Fibroblast of skin of right quadriceps (primary cell): ENCODE data around the gene HEPACAM.

Experiments used
- DNase-seq: peaks from one replicate; pipeline ENCODE4 v3.0.0-alpha.2; 2013

HEPACAM gene

DNA sequence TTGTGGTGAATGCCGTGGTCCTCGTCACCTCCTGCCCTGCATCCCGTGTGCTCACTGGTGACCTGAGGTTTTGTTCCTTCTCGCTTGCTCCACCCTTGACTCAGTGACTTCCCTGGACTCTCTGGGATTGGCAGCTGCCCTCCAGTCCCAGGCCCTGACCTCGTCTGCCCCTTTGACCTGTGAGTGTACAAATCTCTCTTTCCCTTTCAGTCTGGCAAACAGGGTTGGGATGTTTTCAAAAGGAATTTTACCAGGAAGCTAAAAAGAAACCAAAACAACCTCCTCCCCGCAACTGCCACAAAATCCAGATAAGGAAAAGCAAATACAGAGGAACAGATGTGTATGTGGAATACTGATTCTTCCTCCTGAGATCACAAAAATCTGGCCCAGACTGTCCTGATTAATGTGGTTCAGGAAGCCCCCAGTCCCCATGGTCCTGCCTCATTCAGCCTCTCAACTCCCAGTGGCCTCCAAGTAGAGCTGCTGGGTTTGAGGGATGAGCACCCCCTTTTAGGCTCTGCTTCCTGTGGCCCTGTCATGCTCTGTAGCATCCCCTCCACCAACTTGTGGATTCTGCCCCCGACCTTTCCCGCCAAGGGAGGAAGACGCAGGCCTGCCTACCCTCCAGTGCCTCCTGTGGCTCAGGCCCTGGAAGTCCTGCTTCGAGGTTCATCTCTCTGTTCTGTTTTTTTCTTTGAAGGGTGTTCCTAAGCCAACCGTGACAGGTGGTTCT is 53.3 kb downstream of the HEPACAM start:
- DNase-seq, result no peak

DNA sequence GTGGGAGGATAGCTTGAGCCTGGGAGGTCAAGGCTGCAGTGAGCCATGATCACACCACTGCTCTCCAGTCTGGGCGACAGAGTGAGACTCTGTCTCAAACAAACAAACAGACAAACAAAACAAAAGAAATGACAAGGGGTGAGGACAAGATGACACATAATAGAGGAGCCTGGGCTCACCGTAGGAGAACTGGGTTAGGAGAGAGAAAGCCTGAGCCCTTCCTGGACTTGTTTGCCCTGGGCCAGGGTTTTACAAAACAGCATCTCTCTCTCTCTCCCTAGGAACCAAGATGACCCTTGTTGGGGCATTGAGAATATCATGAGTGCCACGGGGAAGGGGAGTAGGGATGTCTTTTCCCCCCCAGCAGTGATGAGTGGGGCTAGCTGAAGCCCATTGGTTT is 54.9 kb downstream of the HEPACAM start:
- DNase-seq, result no peak

DNA sequence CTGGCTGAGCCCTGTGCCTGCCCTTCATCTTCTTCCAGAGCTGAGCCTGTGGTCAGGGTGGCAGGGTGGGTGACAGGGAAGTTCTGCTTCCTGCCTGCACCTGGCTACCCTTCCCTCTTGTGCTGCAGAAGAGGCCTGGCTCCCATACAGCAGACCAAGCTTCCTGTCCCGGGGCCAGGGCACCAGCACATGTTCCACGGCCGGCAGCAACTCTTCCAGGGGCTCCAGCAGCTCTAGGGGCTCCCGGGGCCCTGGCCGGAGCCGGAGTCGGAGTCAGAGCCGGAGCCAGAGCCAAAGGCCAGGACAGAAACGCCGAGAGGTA is 55.6 kb downstream of the HEPACAM start:
- no peak for DNase-seq

DNA sequence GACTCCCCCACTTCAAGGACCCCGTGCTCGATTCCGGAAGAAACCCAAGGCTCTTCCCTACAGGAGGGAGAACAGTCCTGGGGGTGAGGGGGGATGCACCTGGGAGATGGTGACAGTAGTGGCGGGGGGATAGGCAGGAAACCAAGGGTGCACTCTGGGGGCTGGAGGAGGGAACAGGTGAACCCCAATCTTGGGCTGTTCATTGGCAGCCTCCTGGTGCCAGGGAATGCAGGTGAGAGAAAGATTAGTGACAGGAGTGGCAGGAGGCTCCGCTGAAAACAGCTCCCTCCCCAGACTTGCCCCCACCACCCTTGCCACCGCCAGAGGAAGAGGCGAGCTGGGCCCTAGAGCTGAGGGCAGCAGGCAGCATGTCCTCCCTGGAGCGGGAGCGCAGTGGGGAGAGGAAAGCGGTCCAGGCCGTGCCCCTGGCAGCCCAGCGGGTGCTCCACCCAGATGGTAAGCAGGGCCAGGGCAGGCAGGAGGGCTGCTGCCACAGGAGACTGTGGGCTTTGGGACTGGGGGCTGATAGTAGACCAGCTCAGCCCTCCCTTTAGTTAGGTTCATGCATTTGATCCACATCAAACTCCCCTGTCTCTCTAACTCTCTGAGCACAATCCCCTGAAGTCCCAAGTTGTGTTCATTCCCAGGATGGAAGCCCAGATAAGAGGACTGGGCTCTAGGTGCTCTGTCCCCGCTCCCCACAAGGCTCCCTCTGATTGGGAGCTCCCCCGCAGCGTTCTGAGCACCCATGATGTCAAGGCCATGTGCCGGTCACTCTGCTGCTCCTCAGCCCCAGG is 56.2 kb downstream of the HEPACAM start:
- DNase-seq, result no peak

DNA sequence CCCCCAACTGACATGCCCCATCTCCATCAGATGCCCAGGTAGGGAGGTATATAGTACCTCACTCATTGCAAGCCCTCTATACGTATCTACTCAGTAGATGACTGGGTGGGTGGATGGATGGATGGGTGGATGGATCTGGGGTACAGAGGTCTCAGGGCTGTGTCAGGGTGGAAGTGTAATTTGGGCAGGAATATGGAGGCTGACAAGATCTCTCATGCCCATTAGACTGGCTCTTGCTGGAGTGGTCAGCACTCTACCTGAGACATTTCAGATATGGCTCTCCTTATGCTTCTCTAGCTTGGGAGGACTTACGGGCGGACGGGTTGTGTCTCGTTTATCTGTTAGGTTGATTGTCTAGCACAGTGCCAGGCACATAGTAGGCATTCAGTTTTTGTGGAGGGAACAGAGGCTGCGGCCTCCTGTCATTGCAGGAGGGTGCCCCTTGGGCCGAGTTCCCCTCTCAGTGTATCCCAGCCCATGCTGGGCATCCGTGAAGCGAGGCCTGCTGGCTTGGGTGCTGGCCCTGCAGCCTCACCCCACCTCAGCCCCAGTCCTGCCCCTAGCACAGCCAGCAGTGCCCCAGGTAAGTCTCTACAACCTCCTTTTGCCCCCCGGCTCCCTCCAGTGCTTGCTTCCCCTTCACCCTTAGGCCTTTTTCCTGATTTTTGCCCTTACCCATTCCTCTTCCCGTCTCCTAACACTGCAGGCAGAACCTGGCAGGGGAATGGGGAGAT is 56.9 kb downstream of the HEPACAM start:
- no peak for DNase-seq

DNA sequence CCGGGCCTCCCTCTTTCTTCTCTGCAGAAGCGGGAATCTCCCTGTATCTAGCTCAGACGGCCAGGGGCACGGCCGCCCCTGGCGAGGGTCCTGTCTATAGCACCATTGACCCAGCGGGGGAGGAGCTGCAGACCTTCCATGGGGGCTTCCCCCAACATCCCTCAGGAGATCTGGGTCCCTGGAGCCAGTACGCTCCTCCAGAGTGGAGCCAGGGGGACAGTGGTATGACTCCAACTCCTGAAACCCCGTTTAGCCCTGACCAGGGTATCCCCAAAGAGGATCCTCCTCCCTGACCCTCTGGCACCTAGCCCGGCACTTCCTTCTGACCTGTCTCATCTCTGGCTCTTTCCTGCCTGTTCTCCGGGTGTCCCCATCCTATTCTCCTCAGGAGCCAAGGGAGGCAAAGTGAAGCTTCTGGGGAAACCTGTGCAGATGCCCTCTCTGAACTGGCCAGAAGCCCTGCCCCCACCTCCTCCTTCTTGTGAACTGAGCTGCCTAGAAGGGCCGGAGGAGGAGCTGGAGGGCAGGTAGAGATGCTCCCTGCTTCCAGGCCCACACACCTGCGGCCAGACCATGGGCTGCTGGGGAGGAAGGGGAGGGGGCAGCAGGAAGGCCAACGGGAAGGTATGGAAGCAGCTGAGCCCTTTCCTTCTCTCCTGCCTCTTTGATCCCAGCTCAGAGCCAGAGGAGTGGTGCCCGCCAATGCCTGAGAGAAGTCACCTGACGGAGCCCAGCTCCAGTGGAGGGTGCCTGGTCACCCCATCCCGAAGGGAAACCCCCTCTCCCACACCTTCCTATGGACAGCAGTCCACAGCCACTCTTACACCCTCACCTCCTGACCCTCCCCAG is 57.7 kb downstream of the HEPACAM start:
- DNase-seq, result no peak

DNA sequence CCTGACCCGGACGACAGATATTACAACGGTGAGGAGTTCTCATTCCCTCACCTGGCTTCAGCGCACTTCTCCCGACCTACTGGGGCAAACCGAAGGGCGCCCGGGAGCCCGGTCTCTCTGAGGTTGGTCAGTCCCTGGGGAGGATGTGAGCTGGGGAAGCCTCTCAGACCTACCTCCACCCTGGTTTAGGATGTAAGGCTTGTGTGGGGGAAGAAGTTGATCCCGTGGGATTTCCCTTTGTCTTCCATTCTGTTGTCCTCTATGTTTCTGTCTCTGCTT is 58.3 kb downstream of the HEPACAM start:
- DNase-seq, result no peak

DNA sequence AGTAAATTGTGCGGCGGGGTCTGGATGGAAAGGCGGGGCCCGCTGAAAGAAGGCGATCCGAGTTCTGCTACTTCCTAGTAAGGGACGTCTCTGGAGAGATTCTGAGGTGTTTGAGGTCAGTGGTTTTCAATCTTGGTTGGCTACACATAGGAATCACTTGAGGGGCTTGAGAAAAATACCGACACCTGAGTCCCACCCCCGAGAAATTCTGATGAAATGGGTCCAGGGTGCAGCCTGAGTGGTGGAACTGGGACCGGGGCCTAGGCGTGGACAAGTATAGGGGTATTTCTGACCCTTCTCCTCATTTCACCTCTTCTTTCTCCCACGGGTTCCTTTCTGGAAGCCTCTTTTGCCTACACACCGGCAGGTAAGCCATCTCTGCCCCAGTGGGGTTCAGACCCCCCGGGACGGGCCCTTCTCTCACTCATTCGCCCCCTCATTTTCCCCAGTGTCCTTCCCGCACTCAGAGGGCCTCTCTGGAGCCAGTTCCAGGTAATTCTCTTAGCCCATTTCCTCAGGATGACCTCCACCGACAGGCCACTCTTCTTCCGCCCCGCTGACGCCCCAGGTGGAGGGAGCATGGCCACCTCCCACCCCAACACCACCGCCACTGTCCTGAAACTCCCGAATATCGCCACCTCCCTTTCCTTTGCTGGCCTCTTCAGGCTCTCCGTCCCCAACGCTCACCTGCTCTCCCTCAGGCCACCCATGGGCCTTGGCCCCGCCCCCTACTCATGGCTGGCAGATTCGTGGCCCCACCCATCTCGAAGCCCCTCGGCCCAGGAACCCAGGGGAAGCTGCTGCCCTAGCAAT is 58.8 kb downstream of the HEPACAM start:
- no peak for DNase-seq

DNA sequence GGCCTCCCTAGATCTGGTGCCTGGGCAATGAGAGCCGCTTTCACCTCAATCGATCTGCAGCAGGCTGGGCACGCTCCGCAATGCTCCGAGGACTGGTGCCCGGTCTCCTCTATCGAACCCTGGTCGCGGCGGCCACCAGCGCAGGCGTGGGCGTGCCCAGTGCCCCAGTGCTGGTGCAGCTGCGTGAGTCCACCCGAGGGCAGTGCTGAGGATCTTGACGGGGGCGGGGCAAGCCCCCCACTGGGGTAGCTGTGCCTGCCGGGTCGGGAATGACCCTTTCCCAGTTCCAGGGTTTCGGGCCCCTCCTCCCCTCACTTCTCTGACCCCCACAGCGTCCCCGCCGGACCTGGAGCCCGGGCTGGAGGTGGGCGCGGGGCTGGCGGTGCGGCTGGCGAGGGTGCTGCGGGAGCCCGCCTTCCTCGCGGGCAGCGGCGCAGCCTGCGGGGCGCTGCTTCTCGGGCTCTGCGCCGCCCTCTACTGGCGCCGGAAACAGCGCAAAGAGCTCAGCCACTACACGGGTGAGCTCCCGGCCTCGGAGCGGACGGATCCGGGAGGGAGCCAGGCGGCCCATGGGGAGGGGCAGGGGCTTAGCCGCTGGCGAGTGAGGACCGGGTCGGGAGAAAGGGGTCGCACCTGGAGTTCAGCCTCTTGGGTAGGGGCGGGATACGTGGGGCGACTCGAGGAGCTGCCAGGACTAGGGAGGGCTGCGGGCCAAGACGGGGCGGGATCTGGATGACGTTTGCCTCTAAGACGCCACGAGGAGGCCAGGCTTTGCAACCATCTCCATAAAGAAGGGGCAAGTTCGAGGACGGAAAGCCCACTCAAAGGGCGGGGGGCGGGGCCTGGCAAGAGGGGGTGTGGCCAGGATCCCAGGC is 59.7 kb downstream of the HEPACAM start:
- peak; percentile 95 for DNase-seq

DNA sequence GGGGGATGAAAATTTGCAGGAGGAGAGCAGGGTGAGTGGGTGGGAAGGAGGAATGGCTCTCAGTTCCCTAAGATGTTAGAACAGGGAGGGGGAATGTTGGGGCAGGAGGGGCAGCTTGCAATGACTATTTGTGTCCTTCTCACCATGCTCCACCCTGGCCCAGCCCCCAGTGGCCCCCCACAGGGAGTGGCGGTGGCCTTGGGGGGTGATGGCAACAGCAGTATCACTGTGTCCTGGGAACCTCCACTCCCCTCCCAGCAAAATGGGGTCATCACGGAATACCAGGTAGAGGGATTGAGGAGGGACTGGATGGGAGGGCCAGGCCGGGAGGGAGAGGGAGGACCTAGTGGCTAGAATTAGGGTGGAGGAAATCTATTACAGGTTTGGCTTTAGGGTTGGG is 60.4 kb downstream of the HEPACAM start:
- no peak for DNase-seq

DNA sequence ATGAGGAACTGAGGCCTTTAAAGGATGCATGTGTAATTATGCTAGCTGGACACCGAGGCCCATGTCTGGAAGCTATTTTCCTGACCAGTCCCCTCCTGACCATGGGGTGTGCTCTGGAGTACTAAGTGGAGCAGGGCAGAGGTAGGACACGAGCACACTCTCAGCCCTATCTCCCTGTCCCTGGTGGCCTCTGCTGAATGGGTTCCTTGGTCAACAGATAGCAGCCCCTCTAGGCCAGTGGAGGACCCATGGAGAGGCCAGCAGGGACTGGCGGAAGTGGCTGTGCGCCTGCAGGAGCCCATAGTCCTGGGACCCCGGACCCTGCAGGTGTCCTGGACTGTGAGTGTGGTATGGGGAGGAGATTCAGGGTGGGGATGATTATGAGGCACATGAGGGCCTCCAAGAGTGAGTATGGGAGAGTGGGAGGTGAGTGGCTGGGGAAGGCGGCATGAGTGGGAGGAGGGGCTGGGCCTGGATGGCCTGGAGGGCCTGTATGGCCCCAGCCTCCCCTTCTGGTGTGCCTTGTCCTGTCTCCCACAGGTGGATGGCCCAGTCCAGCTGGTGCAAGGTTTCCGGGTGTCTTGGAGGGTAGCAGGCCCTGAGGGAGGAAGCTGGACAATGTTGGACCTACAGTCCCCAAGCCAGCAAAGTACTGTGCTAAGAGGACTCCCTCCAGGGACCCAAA is 61.1 kb downstream of the HEPACAM start:
- no peak for DNase-seq

DNA sequence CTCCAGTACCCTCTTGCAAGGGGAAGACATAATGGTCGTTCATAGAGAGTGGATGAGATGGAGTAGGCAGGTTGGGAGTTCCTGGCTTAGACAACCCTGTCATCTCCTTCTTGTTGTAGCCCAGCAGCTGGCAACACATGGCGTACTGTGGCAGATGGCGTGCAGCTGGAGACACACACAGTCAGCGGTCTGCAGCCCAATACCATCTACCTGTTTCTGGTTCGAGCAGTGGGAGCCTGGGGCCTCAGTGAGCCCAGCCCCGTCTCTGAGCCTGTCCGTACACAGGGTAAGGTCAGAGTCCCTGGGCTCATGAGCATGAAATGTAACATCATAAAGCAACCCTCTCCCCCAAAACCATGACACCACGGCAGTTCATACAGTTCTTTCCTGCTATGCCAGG is 61.9 kb downstream of the HEPACAM start:
- DNase-seq, result no peak

DNA sequence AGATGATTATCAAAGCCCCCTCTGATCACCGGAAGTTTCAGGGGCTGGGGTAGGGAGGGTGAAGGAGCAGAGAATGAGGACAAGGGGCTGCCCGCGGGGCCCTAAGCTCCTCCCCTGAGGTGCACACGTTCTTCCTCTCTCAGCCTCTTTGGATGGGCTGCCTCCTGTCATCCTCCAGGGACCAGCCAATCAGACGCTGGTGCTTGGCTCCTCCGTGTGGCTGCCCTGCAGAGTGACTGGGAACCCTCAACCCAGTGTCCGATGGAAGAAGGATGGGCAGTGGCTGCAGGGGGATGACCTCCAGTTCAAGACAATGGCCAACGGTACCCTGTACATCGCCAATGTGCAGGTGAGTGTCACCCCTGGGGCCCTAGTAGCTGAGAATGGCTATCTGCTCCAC is 63.1 kb downstream of the HEPACAM start:
- DNase-seq, result no peak

DNA sequence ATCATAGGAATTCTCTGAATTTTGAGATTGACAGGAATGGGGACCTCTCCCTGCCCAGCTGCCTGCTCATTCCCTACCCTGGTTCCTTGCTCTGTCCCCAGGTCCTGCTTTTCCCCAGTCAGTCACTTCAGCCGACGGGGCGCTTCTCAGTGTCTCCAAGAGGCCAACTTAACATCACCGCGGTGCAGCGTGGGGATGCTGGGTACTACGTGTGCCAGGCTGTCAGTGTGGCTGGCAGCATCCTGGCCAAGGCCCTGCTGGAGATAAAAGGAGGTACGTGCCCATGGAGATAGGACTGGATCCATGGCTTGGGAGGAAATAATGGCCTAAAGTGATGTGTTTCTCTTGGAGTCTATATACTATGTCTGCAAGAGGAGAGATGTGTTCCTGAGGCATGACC is 63.6 kb downstream of the HEPACAM start:
- no peak for DNase-seq

DNA sequence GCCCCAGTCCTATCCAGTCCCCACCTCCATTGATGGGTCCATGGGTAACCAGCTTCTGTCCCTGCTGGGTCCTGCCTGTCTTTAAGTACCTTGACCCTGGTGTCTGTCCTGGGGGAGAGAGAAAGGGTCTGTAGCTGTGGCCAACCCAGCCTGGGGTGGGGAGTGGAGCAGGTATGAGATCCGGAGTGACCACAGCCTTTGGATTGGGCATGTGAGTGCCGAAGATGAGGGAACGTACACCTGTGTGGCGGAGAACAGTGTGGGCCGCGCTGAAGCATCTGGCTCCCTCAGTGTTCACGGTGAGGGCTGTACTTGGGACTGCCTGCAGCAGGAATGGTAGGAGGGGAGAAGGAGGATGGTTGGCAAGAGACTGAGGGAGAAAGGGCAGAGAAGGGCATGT is 65.4 kb downstream of the HEPACAM start:
- DNase-seq, result no peak

DNA sequence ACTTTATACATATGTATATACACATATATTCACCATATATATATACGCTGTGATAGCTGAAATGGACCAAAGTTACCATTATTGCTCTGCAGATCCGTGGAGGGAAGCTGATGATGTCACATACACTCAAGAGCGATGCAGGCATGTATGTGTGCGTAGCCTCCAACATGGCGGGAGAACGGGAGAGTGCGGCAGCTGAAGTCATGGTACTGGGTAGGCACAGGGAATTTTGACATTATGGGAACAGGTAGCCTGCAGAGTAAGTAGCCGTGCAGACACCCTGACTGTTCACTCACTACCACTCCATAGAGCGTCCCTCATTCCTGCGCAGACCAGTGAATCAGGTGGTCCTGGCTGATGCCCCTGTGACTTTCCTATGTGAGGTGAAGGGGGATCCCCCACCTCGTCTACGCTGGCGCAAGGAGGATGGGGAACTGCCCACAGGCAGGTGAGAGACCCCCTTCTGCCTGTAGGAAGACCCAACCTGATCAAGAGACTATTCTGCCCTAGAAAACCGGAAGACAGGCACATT is 65.9 kb downstream of the HEPACAM start:
- DNase-seq, result no peak

DNA sequence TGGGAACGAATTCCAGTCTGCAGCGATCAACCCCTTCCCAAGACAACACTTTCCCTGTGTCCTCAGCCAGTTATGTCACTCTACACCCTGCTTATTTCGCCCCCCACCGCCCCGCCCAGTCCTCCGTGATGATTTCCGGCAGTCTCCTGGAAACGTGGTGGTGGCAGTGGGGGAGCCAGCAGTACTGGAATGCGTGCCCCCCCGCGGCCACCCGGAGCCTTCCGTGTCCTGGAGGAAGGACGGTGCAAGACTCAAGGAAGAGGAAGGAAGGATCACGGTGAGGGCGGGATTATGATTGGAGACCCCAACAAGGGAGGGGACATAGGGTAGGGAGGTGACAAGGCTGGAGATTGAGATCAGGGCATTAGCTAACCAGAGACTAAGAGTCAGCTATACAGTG is 66.5 kb downstream of the HEPACAM start:
- DNase-seq, result no peak
